ENCODE data around the gene DDX54.

DDX54 gene

DNA sequence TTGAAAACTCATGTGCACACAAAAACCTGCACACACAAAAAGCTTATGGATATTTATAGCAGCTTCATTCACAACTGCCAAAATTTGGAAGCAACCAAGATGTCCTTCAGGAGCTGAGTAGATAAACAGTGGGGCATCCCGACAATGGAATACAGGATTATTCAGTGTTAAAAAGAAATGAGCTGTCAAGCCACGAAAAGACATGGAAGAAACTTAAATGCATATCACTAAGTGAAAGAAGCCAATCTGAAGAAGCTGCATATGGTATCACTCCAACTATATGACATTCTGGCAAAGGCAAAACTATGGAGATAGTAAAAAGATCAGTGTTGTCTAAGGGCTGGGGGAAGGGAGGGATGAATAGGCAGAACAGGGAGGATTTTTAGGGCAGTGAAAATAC is 30.7 kb upstream of the DDX54 start:
- Histone ChIP-seq H3K9ac (ENCODE audit: low read length) (no peak overlapping the region), H3K27me3 (ENCODE audit: low read depth, low read length) (no peaks in the 10 kb centered on the region; the same call in 1 of the 2 replicates), H3K27ac (ENCODE audit: low read length) (no peak overlapping the region), H2AFZ (ENCODE audit: low read depth, low read length) (no peak overlapping the region), H3K4me3 (ENCODE audit: low read length) (no peak overlapping the region), H3K79me2 (ENCODE audit: low read length) (no peaks in the 10 kb centered on the region), H3K9me3 (ENCODE audit: insufficient read depth, low read length) (no peaks in the 10 kb centered on the region), H3K4me2 (ENCODE audit: low read length) (no peak overlapping the region), H4K20me1 (ENCODE audit: insufficient read depth, low read length) (no peaks in the 10 kb centered on the region), H3K4me1 (ENCODE audit: low read length) (peaks cover 27% of the 10 kb centered on the region), H3K36me3 (replicated peaks; ENCODE audit: low read depth, low read length) (no peaks in the 10 kb centered on the region)
- no peak for TF ChIP-seq CTCF (IDR thresholded peaks at IDR 0.05; ENCODE audit: low read depth, low read length)
- no peak for TF ChIP-seq EZH2phosphoT487 (IDR thresholded peaks at IDR 0.05; ENCODE audit: low read depth)

DNA sequence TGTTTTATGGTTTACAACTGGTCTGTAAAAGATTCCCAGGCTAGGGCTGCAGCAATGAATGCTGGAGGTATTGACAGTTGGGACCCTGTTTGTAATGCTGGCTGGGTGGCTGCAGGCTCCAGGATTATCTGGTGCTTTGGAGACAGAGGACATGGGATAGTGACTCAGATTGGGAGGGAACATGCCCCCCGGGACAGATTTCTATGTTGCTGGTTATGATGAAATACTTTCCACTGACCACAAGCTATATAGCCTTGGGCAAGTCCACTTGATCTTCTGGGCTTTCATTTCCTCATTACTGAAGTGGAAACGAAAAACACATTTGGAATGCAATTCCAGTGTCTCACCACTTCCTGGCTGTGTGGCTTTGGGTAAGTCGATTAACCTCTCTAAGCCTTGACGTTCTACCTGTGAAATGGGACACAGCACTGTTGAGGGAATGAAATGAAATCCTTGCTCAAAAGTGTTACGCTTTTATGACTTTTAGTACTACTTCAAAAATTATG is 29.7 kb upstream of the DDX54 start:
- H3K79me2 ChIP-seq (ENCODE audit: low read length) = no peaks in the 10 kb centered on the region
- no peaks in the 10 kb centered on the region for H4K20me1 ChIP-seq (ENCODE audit: insufficient read depth, low read length)

DNA sequence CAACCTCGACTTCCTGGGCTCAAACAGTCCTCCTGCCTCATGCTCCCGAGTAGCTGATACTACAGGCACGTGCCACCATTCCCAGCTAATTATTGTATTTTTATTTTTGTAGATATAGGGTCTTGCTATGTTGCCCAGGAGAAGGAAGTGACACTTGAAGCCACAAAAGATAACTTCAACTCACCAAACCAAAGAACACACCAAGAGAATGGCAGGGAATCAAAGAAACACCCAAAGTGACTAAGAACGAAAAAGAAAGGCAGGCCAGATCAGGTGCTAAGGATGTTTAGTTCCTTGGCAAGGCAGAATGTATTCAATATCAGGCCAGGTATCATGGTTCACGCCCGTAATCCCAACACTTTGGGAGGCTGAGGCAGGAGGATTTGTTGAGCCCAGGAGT is 25.9 kb upstream of the DDX54 start:
- Histone ChIP-seq H3K9ac (ENCODE audit: low read length) (no peak overlapping the region), H3K4me1 (ENCODE audit: low read length) (peaks cover 54% of the 10 kb centered on the region), H3K4me3 (ENCODE audit: low read length) (no peak overlapping the region), H3K79me2 (ENCODE audit: low read length) (no peaks in the 10 kb centered on the region), H3K27ac (ENCODE audit: low read length) (no peak overlapping the region), H2AFZ (ENCODE audit: low read depth, low read length) (no peak overlapping the region), H3K36me3 (replicated peaks; ENCODE audit: low read depth, low read length) (no peaks in the 10 kb centered on the region), H3K9me3 (ENCODE audit: insufficient read depth, low read length) (peaks cover 3% of the 10 kb centered on the region; the same call in 1 of the 2 replicates), H4K20me1 (ENCODE audit: insufficient read depth, low read length) (no peaks in the 10 kb centered on the region), H3K27me3 (ENCODE audit: low read depth, low read length) (no peaks in the 10 kb centered on the region), H3K4me2 (ENCODE audit: low read length) (no peak overlapping the region)
- no peak for TF ChIP-seq CTCF (IDR thresholded peaks at IDR 0.05; ENCODE audit: low read depth, low read length)
- TF ChIP-seq EZH2phosphoT487 (IDR thresholded peaks at IDR 0.05; ENCODE audit: low read depth) = no peak

More for the DNA sequence above, 29.7 kb upstream of the DDX54 start:
- Histone ChIP-seq H3K9me3 (ENCODE audit: insufficient read depth, low read length) (no peaks in the 10 kb centered on the region), H3K27me3 (ENCODE audit: low read depth, low read length) (no peaks in the 10 kb centered on the region; the same call in 1 of the 2 replicates), H3K4me2 (ENCODE audit: low read length) (peak overlapping the region; percentile 36), H3K9ac (ENCODE audit: low read length) (no peak overlapping the region), H3K4me3 (ENCODE audit: low read length) (no peak overlapping the region), H3K27ac (ENCODE audit: low read length) (no peak overlapping the region), H3K36me3 (replicated peaks; ENCODE audit: low read depth, low read length) (no peaks in the 10 kb centered on the region), H2AFZ (ENCODE audit: low read depth, low read length) (no peak overlapping the region), H3K4me1 (ENCODE audit: low read length) (peaks cover 25% of the 10 kb centered on the region)
- TF ChIP-seq CTCF (IDR thresholded peaks at IDR 0.05; ENCODE audit: low read depth, low read length) = no peak
- no peak for TF ChIP-seq EZH2phosphoT487 (IDR thresholded peaks at IDR 0.05; ENCODE audit: low read depth)

DNA sequence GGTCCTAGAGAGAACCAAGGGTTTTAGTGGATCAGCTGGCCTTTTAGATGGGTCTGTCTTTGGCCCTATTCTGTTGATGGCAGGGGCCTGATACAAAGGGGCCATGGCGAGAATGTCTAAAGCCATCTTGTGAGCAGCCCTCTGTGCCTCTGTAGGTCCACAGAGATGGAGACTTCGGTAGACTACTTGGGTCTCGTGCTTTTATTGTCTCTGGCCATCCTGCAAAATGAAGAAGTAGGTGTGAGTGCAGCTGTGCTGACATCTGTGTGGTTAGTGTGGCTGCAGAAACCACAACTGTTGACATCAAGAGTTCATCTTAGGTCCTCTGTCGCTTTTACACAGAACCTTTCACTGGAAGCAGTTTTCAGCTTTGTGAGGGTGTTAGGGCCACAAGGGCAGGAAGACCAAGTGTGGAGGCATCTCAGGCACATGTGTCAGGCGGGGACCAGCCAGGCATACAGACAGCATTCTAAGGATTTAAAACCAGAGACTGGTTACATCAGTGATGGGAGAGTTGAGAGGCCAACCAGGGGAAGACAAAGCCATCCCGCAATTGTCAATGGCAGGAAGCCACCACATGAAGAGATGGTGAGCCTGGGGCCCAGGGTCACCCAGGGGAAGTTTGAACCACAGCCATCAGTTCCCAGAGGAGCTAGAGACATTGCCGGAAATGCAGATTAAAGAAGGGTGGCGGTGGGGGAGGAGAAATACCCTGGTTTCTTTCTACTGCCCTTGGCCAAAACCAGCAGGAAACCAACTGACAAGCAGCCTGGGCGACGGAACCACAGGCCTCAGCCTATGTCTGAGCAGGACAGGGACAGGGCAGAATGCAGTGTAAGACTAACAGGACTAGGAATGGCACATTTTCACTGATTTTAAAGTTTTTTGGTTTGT is 23.0 kb upstream of the DDX54 start:
- H3K9ac ChIP-seq (ENCODE audit: low read length) = peak overlapping the region; percentile 39; the same call in 1 of the 2 replicates
- H3K9me3 ChIP-seq (ENCODE audit: insufficient read depth, low read length) = peaks cover 3% of the 10 kb centered on the region; the same call in 1 of the 2 replicates
- H3K27me3 ChIP-seq (ENCODE audit: low read depth, low read length) = no peaks in the 10 kb centered on the region
- H3K27ac ChIP-seq (ENCODE audit: low read length) = peak overlapping the region; percentile 83
- peak overlapping the region; percentile 63 for H3K4me2 ChIP-seq (ENCODE audit: low read length)
- peaks cover 37% of the 10 kb centered on the region for H3K4me1 ChIP-seq (ENCODE audit: low read length)
- peak overlapping the region; percentile 12; the same call in 1 of the 2 replicates for H2AFZ ChIP-seq (ENCODE audit: low read depth, low read length)
- H3K4me3 ChIP-seq (ENCODE audit: low read length) = peak overlapping the region; percentile 22
- TF ChIP-seq EZH2phosphoT487 (IDR thresholded peaks at IDR 0.05; ENCODE audit: low read depth) = no peak
- no peak for TF ChIP-seq CTCF (IDR thresholded peaks at IDR 0.05; ENCODE audit: low read depth, low read length)
- no peaks in the 10 kb centered on the region for H3K79me2 ChIP-seq (ENCODE audit: low read length)
- H3K36me3 ChIP-seq (replicated peaks; ENCODE audit: low read depth, low read length) = no peaks in the 10 kb centered on the region
- H4K20me1 ChIP-seq (ENCODE audit: insufficient read depth, low read length) = no peaks in the 10 kb centered on the region
